ENCODE data around the gene OTUB1.

Gene OTUB1

GRCh38 chr11:64008914-64009633, 22.8 kb downstream of the OTUB1 start:
- no peak for TF ChIP-seq CTCF (IDR thresholded peaks at IDR 0.05; ENCODE audit: low read depth, low read length)
- H3K4me3 ChIP-seq (ENCODE audit: low read depth, low read length), result no peak overlapping the region
- in situ Hi-C loops (cut with HindIII; ENCODE audit: low sequenced_read_pairs), result loop anchor here (10.0 kb wide), 2 partner anchors 106 to 156 kb away; partner anchors contain the start of gene MACROD1
- DNase-seq (ENCODE audit: low read depth, low spot score), result no peak

GRCh38 chr11:64009710-64010109, 23.5 kb downstream of the OTUB1 start:
- no peak overlapping the region for H3K4me3 ChIP-seq (ENCODE audit: low read depth, low read length)
- TF ChIP-seq CTCF (IDR thresholded peaks at IDR 0.05; ENCODE audit: low read depth, low read length), result no peak
- in situ Hi-C loops (cut with HindIII; ENCODE audit: low sequenced_read_pairs), result loop anchor here (10.0 kb wide), 2 partner anchors 105 to 155 kb away; partner anchors contain the start of gene MACROD1
- no peak for DNase-seq (ENCODE audit: low read depth, low spot score)

- no peak for DNase-seq (ENCODE audit: low read depth, low spot score)
- H3K4me3 ChIP-seq (ENCODE audit: low read depth, low read length), result no peak overlapping the region
- in situ Hi-C loops (cut with HindIII; ENCODE audit: low sequenced_read_pairs), result no loop called here
- no peak for TF ChIP-seq CTCF (IDR thresholded peaks at IDR 0.05; ENCODE audit: low read depth, low read length)
Observed at GRCh38 chr11:64010783-64011182, 24.5 kb downstream of the OTUB1 start.

GRCh38 chr11:64011371-64011770, 25.1 kb downstream of the OTUB1 start:
- in situ Hi-C loops (cut with HindIII; ENCODE audit: low sequenced_read_pairs), result no loop called here
- DNase-seq (ENCODE audit: low read depth, low spot score), result no peak

GRCh38 chr11:64013141-64013896, 27.1 kb downstream of the OTUB1 start:
- DNase-seq (ENCODE audit: low read depth, low spot score), result no peak
- TF ChIP-seq CTCF (IDR thresholded peaks at IDR 0.05; ENCODE audit: low read depth, low read length), result no peak
- H3K4me3 ChIP-seq (ENCODE audit: low read depth, low read length), result no peak overlapping the region
- in situ Hi-C loops (cut with HindIII; ENCODE audit: low sequenced_read_pairs), result no loop called here

More at GRCh38 chr11:64011371-64011770, 25.1 kb downstream of the OTUB1 start:
- no peak overlapping the region for H3K4me3 ChIP-seq (ENCODE audit: low read depth, low read length)
- TF ChIP-seq CTCF (IDR thresholded peaks at IDR 0.05; ENCODE audit: low read depth, low read length), result no peak

GRCh38 chr11:64014356-64014755, 28.1 kb downstream of the OTUB1 start:
- in situ Hi-C loops (cut with HindIII; ENCODE audit: low sequenced_read_pairs), result no loop called here

More at GRCh38 chr11:64014356-64014755, 28.1 kb downstream of the OTUB1 start:
- no peak overlapping the region for H3K4me3 ChIP-seq (ENCODE audit: low read depth, low read length)
- TF ChIP-seq CTCF (IDR thresholded peaks at IDR 0.05; ENCODE audit: low read depth, low read length), result no peak
- no peak for DNase-seq (ENCODE audit: low read depth, low spot score)
